ENCODE data around the gene PDE6G. TPM values are rescaled to one million over a fixed set of nuclear protein-coding genes. Genes with fewer than 3 reads are reported as not detected.

The PDE6G gene
- total RNA-seq, 1 donor from 2014 or later, result not detected

DNA sequence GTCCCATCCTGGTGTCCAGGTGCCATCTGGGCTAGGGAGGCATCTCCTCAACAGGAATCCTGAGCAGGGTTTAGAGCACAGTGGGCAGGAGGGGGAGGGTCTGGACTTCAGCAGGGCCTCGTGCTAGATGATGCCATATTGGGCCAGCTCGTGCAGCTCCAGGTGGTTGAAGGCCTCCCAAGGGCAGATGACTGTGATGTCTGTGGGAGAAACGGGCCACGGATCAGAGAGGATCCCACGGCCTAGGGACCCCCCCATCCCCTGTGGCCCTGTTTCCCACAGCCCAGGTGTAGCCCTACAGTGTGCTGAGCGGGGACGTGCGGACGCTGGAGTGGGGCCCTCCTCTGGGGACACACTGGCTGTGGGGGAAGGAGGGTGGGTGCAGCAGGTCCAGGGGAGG is 5.4 kb downstream of the PDE6G start:
- H3K27ac Mint-ChIP-seq, result no peak overlapping the region
- Histone ChIP-seq H3K4me1 (no peaks in the 10 kb centered on the region), H3K79me2 (ENCODE audit: low read depth) (no peaks in the 10 kb centered on the region), H3K4me3 (no peak overlapping the region), H4K20me1 (ENCODE audit: low read depth) (no peaks in the 10 kb centered on the region), H2AFZ (replicated peaks) (no peak overlapping the region), H3K27ac (no peak overlapping the region), H3K9ac (no peak overlapping the region), H3F3A (ENCODE audit: low read depth) (no peaks in the 10 kb centered on the region), H3K4me2 (no peak overlapping the region), H3K36me3 (no peaks in the 10 kb centered on the region), H3K9me3 (ENCODE audit: low read depth) (no peaks in the 10 kb centered on the region), H3K27me3 (peaks cover 19% of the 10 kb centered on the region)
- H3K4me3 Mint-ChIP-seq, result no peak overlapping the region
- H3K9me3 Mint-ChIP-seq, result peaks cover 3% of the 10 kb centered on the region
- H3K36me3 Mint-ChIP-seq, result no peaks in the 10 kb centered on the region
- peaks cover 24% of the 10 kb centered on the region for H3K27me3 Mint-ChIP-seq (ENCODE audit: insufficient read depth, low read depth)
- H3K4me1 Mint-ChIP-seq, result peaks cover 15% of the 10 kb centered on the region
- DNase-seq (ENCODE audit: low spot score), result no peak
- no peak for TF ChIP-seq EZH2 (IDR thresholded peaks at IDR 0.05)
- TF ChIP-seq, protein P1, sequence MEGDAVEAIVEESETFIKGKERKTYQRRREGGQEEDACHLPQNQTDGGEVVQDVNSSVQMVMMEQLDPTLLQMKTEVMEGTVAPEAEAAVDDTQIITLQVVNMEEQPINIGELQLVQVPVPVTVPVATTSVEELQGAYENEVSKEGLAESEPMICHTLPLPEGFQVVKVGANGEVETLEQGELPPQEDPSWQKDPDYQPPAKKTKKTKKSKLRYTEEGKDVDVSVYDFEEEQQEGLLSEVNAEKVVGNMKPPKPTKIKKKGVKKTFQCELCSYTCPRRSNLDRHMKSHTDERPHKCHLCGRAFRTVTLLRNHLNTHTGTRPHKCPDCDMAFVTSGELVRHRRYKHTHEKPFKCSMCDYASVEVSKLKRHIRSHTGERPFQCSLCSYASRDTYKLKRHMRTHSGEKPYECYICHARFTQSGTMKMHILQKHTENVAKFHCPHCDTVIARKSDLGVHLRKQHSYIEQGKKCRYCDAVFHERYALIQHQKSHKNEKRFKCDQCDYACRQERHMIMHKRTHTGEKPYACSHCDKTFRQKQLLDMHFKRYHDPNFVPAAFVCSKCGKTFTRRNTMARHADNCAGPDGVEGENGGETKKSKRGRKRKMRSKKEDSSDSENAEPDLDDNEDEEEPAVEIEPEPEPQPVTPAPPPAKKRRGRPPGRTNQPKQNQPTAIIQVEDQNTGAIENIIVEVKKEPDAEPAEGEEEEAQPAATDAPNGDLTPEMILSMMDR (IDR thresholded peaks at IDR 0.05), result no peak
- no peak for TF ChIP-seq EZH2phosphoT487 (IDR thresholded peaks at IDR 0.05)

DNA sequence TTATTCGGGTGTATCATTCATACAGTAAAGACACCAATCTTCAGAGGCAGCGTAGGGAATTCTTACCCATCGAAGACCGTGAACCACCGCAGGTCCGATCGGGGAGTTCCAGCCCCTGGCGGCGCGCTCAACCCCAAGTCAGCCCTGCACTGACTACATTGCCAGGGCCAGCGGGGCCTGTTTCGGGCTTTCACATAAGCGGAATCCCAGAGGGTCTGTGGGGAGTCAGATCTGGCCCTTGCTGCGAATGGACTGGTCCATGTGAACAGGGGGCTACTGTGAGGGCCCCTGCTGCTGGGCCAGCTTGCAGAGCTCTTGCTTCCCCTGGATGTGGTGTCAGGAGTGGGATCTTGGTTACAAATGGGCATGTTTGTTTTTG is 7.6 kb downstream of the PDE6G start:
- no peak for DNase-seq (ENCODE audit: low spot score)

DNA sequence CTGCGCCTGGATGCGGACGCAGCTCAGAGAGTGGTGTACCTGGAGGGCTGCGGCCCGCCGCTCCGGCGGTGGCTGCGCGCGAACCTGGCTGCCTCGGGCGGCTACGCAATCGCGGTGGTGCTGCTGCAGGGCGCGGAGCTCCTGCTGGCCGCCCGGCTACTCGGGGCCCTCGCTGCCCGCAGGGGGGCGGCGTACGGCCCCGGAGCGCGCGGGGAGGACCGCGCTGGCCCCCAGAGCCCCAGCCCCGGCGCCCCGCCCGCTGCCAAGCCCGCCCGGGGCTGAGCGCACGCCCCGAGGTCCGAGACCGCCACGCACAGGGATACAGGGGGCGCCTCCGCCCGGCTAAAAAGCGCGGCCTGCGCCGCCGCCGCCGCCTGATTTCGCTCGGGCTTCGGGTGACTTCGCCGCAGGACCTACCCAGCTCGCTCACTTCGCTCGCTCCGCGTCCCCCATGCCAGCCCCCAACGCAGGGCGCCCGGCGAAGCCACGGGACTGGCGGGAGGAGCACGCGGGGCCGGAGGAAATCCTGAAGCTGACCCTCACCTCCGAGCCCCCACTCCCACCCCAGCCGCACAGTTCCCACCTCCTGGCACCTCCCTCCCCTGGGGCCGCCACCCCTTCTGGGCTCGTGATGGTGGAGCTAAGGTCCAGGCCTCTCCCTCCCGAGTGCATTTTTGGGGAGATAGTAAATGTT is 8.2 kb downstream of the PDE6G start:
- H3K27me3 ChIP-seq, result peaks cover 19% of the 10 kb centered on the region
- no peak for DNase-seq (ENCODE audit: low spot score)
- H3K27me3 Mint-ChIP-seq (ENCODE audit: insufficient read depth, low read depth), result peaks cover 24% of the 10 kb centered on the region

More for the DNA sequence above, 7.6 kb downstream of the PDE6G start:
- H3K9me3 Mint-ChIP-seq, result peaks cover 3% of the 10 kb centered on the region
- Histone ChIP-seq H2AFZ (replicated peaks) (no peak overlapping the region), H3K79me2 (ENCODE audit: low read depth) (no peaks in the 10 kb centered on the region), H3F3A (ENCODE audit: low read depth) (no peaks in the 10 kb centered on the region), H3K4me2 (no peak overlapping the region), H3K9me3 (ENCODE audit: low read depth) (no peaks in the 10 kb centered on the region), H4K20me1 (ENCODE audit: low read depth) (no peaks in the 10 kb centered on the region), H3K27ac (no peak overlapping the region), H3K4me1 (no peaks in the 10 kb centered on the region), H3K9ac (no peak overlapping the region), H3K4me3 (no peak overlapping the region), H3K36me3 (no peaks in the 10 kb centered on the region), H3K27me3 (peaks cover 19% of the 10 kb centered on the region)
- H3K36me3 Mint-ChIP-seq, result no peaks in the 10 kb centered on the region
- H3K4me3 Mint-ChIP-seq, result peak overlapping the region; percentile 35
- no peak overlapping the region for H3K27ac Mint-ChIP-seq
- peaks cover 9% of the 10 kb centered on the region for H3K4me1 Mint-ChIP-seq
- TF ChIP-seq EZH2 (IDR thresholded peaks at IDR 0.05), result no peak
- H3K27me3 Mint-ChIP-seq (ENCODE audit: insufficient read depth, low read depth), result peaks cover 24% of the 10 kb centered on the region

DNA sequence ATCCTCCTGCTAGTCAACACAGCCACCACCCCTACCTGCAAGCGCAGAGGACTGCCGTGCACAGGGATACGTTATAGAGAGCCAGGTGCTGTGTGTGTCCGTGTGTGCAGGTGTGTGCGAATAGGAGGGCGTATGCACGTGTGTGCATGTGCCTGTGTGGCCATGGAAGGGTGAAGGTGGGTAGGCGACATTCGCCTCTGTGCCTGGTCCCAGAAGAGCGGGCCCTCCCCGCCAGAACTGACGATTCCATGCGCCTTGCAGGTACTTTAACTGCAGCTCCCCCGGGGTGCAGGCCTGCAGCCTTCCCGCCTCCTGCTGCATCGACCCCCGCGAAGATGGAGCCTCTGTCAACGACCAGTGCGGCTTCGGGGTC is 8.7 kb downstream of the PDE6G start:
- H2AFZ ChIP-seq (replicated peaks), result no peak overlapping the region
- H3K27ac Mint-ChIP-seq, result no peak overlapping the region

More for the DNA sequence above, 8.2 kb downstream of the PDE6G start:
- Mint-ChIP-seq H3K27ac (no peak overlapping the region), H3K4me3 (peak overlapping the region; percentile 35), H3K36me3 (no peaks in the 10 kb centered on the region), H3K4me1 (peaks cover 5% of the 10 kb centered on the region), H3K9me3 (peaks cover 3% of the 10 kb centered on the region)
- TF ChIP-seq EZH2phosphoT487 (IDR thresholded peaks at IDR 0.05), result no peak
- no peak for TF ChIP-seq EZH2 (IDR thresholded peaks at IDR 0.05)
- TF ChIP-seq, protein P1 (IDR thresholded peaks at IDR 0.05), result no peak
- no peaks in the 10 kb centered on the region for H3K9me3 ChIP-seq (ENCODE audit: low read depth)
- no peaks in the 10 kb centered on the region for H3K4me1 ChIP-seq
- no peaks in the 10 kb centered on the region for H4K20me1 ChIP-seq (ENCODE audit: low read depth)
- H3K27ac ChIP-seq, result no peak overlapping the region
- no peaks in the 10 kb centered on the region for H3K79me2 ChIP-seq (ENCODE audit: low read depth)
- H3K9ac ChIP-seq, result no peak overlapping the region
- no peaks in the 10 kb centered on the region for H3K36me3 ChIP-seq
- H2AFZ ChIP-seq (replicated peaks), result no peak overlapping the region
- no peak overlapping the region for H3K4me3 ChIP-seq
- H3K4me2 ChIP-seq, result no peak overlapping the region
- no peaks in the 10 kb centered on the region for H3F3A ChIP-seq (ENCODE audit: low read depth)

More for the DNA sequence above, 8.7 kb downstream of the PDE6G start:
- peaks cover 3% of the 10 kb centered on the region for H3K4me1 Mint-ChIP-seq
- H3K27me3 ChIP-seq, result peaks cover 19% of the 10 kb centered on the region
- no peaks in the 10 kb centered on the region for H3F3A ChIP-seq (ENCODE audit: low read depth)
- no peaks in the 10 kb centered on the region for H3K36me3 ChIP-seq
- H3K4me1 ChIP-seq, result no peaks in the 10 kb centered on the region
- H3K9ac ChIP-seq, result no peak overlapping the region
- no peaks in the 10 kb centered on the region for H3K79me2 ChIP-seq (ENCODE audit: low read depth)
- H3K9me3 Mint-ChIP-seq, result peaks cover 3% of the 10 kb centered on the region
- H3K27me3 Mint-ChIP-seq (ENCODE audit: insufficient read depth, low read depth), result peaks cover 24% of the 10 kb centered on the region
- TF ChIP-seq, protein P1 (IDR thresholded peaks at IDR 0.05), result no peak
- TF ChIP-seq EZH2phosphoT487 (IDR thresholded peaks at IDR 0.05) (no peak), EZH2 (IDR thresholded peaks at IDR 0.05) (no peak)
- no peaks in the 10 kb centered on the region for H4K20me1 ChIP-seq (ENCODE audit: low read depth)
- DNase-seq (ENCODE audit: low spot score), result no peak
- no peaks in the 10 kb centered on the region for H3K36me3 Mint-ChIP-seq
- H3K9me3 ChIP-seq (ENCODE audit: low read depth), result no peaks in the 10 kb centered on the region
- H3K4me3 Mint-ChIP-seq, result no peak overlapping the region
- H3K4me3 ChIP-seq, result no peak overlapping the region
- no peak overlapping the region for H3K4me2 ChIP-seq
- H3K27ac ChIP-seq, result no peak overlapping the region
